ENCODE data around the gene NUTF2. TPM values are rescaled to one million over a fixed set of nuclear protein-coding genes. Genes with fewer than 3 reads are reported as not detected.

NUTF2 gene
- total RNA-seq, 1 experiment from 2014 or later, result 145 TPM

DNA sequence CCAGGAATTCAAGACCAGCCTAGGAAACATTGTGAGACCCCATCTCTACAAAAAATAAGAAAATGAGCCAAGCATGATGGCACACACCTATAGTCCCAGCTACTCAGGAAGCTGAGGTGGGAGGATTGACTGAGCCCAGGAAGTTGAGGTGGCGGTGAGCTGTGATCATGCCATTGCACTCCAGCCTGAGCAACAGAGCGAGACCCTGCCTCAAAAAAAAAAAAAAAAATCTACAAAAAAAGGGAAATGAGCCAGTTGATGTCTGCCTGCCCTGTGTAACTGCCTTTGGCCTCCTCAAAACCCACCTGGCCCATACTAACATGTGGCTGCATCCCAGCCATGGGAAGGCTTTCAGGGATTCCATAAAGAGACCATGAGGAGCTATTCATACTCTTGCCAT is 44.9 kb upstream of the NUTF2 start:
- Histone ChIP-seq H2AFZ (ENCODE audit: low read depth, low read length, poor library complexity, severe bottlenecking) (no peak overlapping the region), H3K9ac (ENCODE audit: low read length) (no peak overlapping the region), H3K27ac (ENCODE audit: low read depth, low read length) (no peak overlapping the region), H3K9me3 (ENCODE audit: control insufficient read depth in 1 of 2, insufficient read depth in 1 of 2, low read depth in 1 of 2, low read length in 2 of 2) (no peaks in the 10 kb centered on the region), H3K4me3 (replicated peaks in 1 of 2; ENCODE audit: low read depth in 1 of 2, low read length in 2 of 2) (no peak overlapping the region), H3K27me3 (ENCODE audit: insufficient read depth, low read length) (no peaks in the 10 kb centered on the region), H3K9me2 (ENCODE audit: insufficient read depth) (no peaks in the 10 kb centered on the region), H3K79me2 (ENCODE audit: insufficient read depth, low read length) (peaks cover 46% of the 10 kb centered on the region), H3K4me2 (ENCODE audit: low read length) (no peak overlapping the region), H3K4me1 (ENCODE audit: control insufficient read depth in 1 of 2, insufficient read depth in 2 of 2, low read length in 2 of 2) (peaks cover 8 to 22% of the 10 kb centered on the region in 2 experiments; a peak in 3 of 4 replicates), H3K36me3 (ENCODE audit: control insufficient read depth in 1 of 2, insufficient read depth in 2 of 2, low read length in 2 of 2) (peaks cover 5 to 6% of the 10 kb centered on the region in 2 experiments; a peak in 2 of 4 replicates), H4K20me1 (ENCODE audit: insufficient read depth) (no peaks in the 10 kb centered on the region)
- BruUV-seq (replicated peaks), result no TSS peak
- POLR2A ChIA-PET, result no interaction called here
- DNase-seq (ENCODE audit: low read depth, low spot score), result no peak
- RAD21 ChIA-PET (ENCODE audit: low non-redundant PET in 1 of 2, low total read pairs in 2 of 2, uncharacterized antibody in 2 of 2, unreplicated experiment in 2 of 2), result no interaction called here
- no peak for ATAC-seq
- CTCF ChIA-PET, result no interaction called here
- TF ChIP-seq, protein P1, sequence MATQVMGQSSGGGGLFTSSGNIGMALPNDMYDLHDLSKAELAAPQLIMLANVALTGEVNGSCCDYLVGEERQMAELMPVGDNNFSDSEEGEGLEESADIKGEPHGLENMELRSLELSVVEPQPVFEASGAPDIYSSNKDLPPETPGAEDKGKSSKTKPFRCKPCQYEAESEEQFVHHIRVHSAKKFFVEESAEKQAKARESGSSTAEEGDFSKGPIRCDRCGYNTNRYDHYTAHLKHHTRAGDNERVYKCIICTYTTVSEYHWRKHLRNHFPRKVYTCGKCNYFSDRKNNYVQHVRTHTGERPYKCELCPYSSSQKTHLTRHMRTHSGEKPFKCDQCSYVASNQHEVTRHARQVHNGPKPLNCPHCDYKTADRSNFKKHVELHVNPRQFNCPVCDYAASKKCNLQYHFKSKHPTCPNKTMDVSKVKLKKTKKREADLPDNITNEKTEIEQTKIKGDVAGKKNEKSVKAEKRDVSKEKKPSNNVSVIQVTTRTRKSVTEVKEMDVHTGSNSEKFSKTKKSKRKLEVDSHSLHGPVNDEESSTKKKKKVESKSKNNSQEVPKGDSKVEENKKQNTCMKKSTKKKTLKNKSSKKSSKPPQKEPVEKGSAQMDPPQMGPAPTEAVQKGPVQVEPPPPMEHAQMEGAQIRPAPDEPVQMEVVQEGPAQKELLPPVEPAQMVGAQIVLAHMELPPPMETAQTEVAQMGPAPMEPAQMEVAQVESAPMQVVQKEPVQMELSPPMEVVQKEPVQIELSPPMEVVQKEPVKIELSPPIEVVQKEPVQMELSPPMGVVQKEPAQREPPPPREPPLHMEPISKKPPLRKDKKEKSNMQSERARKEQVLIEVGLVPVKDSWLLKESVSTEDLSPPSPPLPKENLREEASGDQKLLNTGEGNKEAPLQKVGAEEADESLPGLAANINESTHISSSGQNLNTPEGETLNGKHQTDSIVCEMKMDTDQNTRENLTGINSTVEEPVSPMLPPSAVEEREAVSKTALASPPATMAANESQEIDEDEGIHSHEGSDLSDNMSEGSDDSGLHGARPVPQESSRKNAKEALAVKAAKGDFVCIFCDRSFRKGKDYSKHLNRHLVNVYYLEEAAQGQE (IDR thresholded peaks at IDR 0.05; ENCODE audit: low read depth), result no peak
- TF ChIP-seq POLR2A (IDR thresholded peaks at IDR 0.05; ENCODE audit: borderline replicate concordance, extremely low read depth, insufficient read depth, insufficient read length) (no peak), ATF3 (IDR thresholded peaks at IDR 0.05) (no peak), ZFX (IDR thresholded peaks at IDR 0.05) (no peak)
- TF ChIP-seq, protein P2, sequence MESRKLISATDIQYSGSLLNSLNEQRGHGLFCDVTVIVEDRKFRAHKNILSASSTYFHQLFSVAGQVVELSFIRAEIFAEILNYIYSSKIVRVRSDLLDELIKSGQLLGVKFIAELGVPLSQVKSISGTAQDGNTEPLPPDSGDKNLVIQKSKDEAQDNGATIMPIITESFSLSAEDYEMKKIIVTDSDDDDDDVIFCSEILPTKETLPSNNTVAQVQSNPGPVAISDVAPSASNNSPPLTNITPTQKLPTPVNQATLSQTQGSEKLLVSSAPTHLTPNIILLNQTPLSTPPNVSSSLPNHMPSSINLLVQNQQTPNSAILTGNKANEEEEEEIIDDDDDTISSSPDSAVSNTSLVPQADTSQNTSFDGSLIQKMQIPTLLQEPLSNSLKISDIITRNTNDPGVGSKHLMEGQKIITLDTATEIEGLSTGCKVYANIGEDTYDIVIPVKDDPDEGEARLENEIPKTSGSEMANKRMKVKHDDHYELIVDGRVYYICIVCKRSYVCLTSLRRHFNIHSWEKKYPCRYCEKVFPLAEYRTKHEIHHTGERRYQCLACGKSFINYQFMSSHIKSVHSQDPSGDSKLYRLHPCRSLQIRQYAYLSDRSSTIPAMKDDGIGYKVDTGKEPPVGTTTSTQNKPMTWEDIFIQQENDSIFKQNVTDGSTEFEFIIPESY (IDR thresholded peaks at IDR 0.05; ENCODE audit: extremely low read depth, insufficient replicate concordance, low read length), result no peak
- intact Hi-C loops (cut with micrococcal nuclease), result loop anchor here (10.0 kb wide), 1 partner anchor 277 kb away; the partner anchor contains the start of gene RIPOR1
